IPS-18c (cell line): ENCODE measurements around the gene MTCL1.

Experiments used
- H3K4me3 ChIP-seq: 2 replicates; pipeline ENCODE4 v1.7.0; 2013; ENCODE audit warnings: low read depth, mild to moderate bottlenecking, low read length, moderate library complexity; ENCODE audit not compliant: insufficient read depth
- H3K9me3 ChIP-seq: one replicate; pipeline ENCODE4 v1.6.1; 2013; ENCODE audit warnings: mild to moderate bottlenecking, low read length, moderate library complexity; ENCODE audit not compliant: control insufficient read depth, insufficient read depth

Gene MTCL1

GRCh38 chr18:8868779-8869415 lies 163.5 kb downstream of the MTCL1 start:
- no peak overlapping the region for H3K4me3 ChIP-seq
- no peaks in the 10 kb centered on the region for H3K9me3 ChIP-seq

- Histone ChIP-seq H3K4me3 (no peak overlapping the region), H3K9me3 (no peaks in the 10 kb centered on the region)
These were observed 164.3 kb downstream of the MTCL1 start for GRCh38 chr18:8869696-8870095.

- H3K9me3 ChIP-seq: no peaks in the 10 kb centered on the region
- no peak overlapping the region for H3K4me3 ChIP-seq
These were observed 165.2 kb downstream of the MTCL1 start for GRCh38 chr18:8870528-8870927.

- H3K4me3 ChIP-seq: no peak overlapping the region
- no peaks in the 10 kb centered on the region for H3K9me3 ChIP-seq
These were observed 166.1 kb downstream of the MTCL1 start for GRCh38 chr18:8871489-8871888.

- H3K9me3 ChIP-seq: no peaks in the 10 kb centered on the region
- no peak overlapping the region for H3K4me3 ChIP-seq
These were observed 169.5 kb downstream of the MTCL1 start for GRCh38 chr18:8874872-8875271.

GRCh38 chr18:8876887-8877286 lies 171.5 kb downstream of the MTCL1 start:
- H3K9me3 ChIP-seq: no peaks in the 10 kb centered on the region
- no peak overlapping the region for H3K4me3 ChIP-seq

- H3K4me3 ChIP-seq: no peak overlapping the region
- H3K9me3 ChIP-seq: no peaks in the 10 kb centered on the region
These were observed 175.7 kb downstream of the MTCL1 start for GRCh38 chr18:8881103-8881502.
